ENCODE data around the gene NUMB. TPM values are rescaled to one million over a fixed set of nuclear protein-coding genes. Genes with fewer than 3 reads are reported as not detected.

Gene NUMB
- total RNA-seq, 1 experiment from 2014 or later: 42.0 TPM

- no peak for TF ChIP-seq ARID4B (CRISPR knock-in tag; IDR thresholded peaks at IDR 0.05; ENCODE audit: borderline replicate concordance)
- no peak for TF ChIP-seq ATF3 (CRISPR knock-in tag; conservative IDR thresholded peaks at IDR 0.05)
- no peak for TF ChIP-seq ZNF423 (CRISPR knock-in tag; IDR thresholded peaks at IDR 0.05)
- TF ChIP-seq TEAD1 (CRISPR knock-in tag; IDR thresholded peaks at IDR 0.05): no peak
- no peak for TF ChIP-seq ZNF232 (CRISPR knock-in tag; IDR thresholded peaks at IDR 0.05)
These were observed 42.0 kb upstream of the NUMB start (continued) for GRCh38 chr14:73500360-73500759.

GRCh38 chr14:73494593-73494992 lies 36.2 kb upstream of the NUMB start:
- ChIA-PET POLR2A (no interaction called here), CTCF (interaction anchor here (1.3 kb wide), 1 partner anchor 138 kb away, joined by 3 read pairs; no protein-coding TSS in a partner anchor)
- Mint-ChIP-seq H3K36me3 (peaks cover 31% of the 10 kb centered on the region), H3K27ac (no peak overlapping the region), H3K4me3 (no peak overlapping the region), H3K27me3 (ENCODE audit: low read depth) (no peaks in the 10 kb centered on the region), H3K4me1 (peaks cover 26% of the 10 kb centered on the region), H3K9me3 (no peaks in the 10 kb centered on the region)
- 0 out of 2 replicates have a peak, but pooled peaks have one; percentile 20 for TF ChIP-seq GTF2I (CRISPR knock-in tag; conservative IDR thresholded peaks at IDR 0.05)
- no peak for TF ChIP-seq ZNF671 (CRISPR knock-in tag; IDR thresholded peaks at IDR 0.05)
- no peak for ATAC-seq
- DNase-seq (ENCODE audit: low spot score): no peak

- Mint-ChIP-seq H3K4me1 (peaks cover 28% of the 10 kb centered on the region), H3K27ac (no peak overlapping the region), H3K9me3 (no peaks in the 10 kb centered on the region), H3K36me3 (peaks cover 24% of the 10 kb centered on the region), H3K27me3 (ENCODE audit: low read depth) (no peaks in the 10 kb centered on the region), H3K4me3 (peak overlapping the region; percentile 85)
- ATAC-seq (no peak), DNase-seq (ENCODE audit: low spot score) (no peak)
- POLR2A ChIA-PET: interaction anchor here (0.6 kb wide), 1 partner anchor 74 kb away, joined by 4 read pairs; no protein-coding TSS in a partner anchor
- CTCF ChIA-PET: interaction anchor here (1.6 kb wide), 1 partner anchor 16 kb away, joined by 3 read pairs; no protein-coding TSS in a partner anchor
- TF ChIP-seq NFE2L1 (CRISPR knock-in tag; IDR thresholded peaks at IDR 0.05) (no peak), IRF2 (CRISPR knock-in tag; IDR thresholded peaks at IDR 0.05; ENCODE audit: borderline replicate concordance, low read depth) (no peak), MYBL2 (CRISPR knock-in tag; IDR thresholded peaks at IDR 0.05) (no peak), TCF7 (CRISPR knock-in tag; IDR thresholded peaks at IDR 0.05; ENCODE audit: low read depth) (no peak), JAZF1 (CRISPR knock-in tag; IDR thresholded peaks at IDR 0.05) (no peak), ESRRA (CRISPR knock-in tag; IDR thresholded peaks at IDR 0.05; ENCODE audit: borderline replicate concordance) (no peak), FOXK1 (CRISPR knock-in tag; IDR thresholded peaks at IDR 0.05) (no peak), HMGXB4 (CRISPR knock-in tag; IDR thresholded peaks at IDR 0.05) (no peak), NFATC4 (CRISPR knock-in tag; IDR thresholded peaks at IDR 0.05) (no peak), ZBTB43 (CRISPR knock-in tag; IDR thresholded peaks at IDR 0.05) (no peak), STAT6 (CRISPR knock-in tag; conservative IDR thresholded peaks at IDR 0.05; ENCODE audit: low read depth) (no peak), NR1H2 (CRISPR knock-in tag; IDR thresholded peaks at IDR 0.05) (no peak), ZNF532 (CRISPR knock-in tag; IDR thresholded peaks at IDR 0.05; ENCODE audit: borderline replicate concordance) (no peak)
These were observed 34.3 kb upstream of the NUMB start for GRCh38 chr14:73492670-73493069.

Measured in WTC11 (cell line).